Midbrain (tissue), 1 donor: ENCODE measurements around the gene PKP4.

Source experiments
- DNase-seq: peaks from one replicate; lab custom pipeline; 2025; lab: John Stamatoyannopoulos, UW

PKP4 gene

GRCh38 chr2:158496986-158497385 lies 40.2 kb downstream of the PKP4 start:
- DNase-seq: no peak

GRCh38 chr2:158497486-158497885 lies 40.7 kb downstream of the PKP4 start:
- no peak for DNase-seq

- no peak for DNase-seq
These were observed 41.4 kb downstream of the PKP4 start for GRCh38 chr2:158498043-158498748.

GRCh38 chr2:158498749-158499136 lies 42.0 kb downstream of the PKP4 start:
- no peak for DNase-seq

GRCh38 chr2:158499383-158499782 lies 42.6 kb downstream of the PKP4 start:
- DNase-seq: no peak

GRCh38 chr2:158500333-158500732 lies 43.6 kb downstream of the PKP4 start:
- no peak for DNase-seq

GRCh38 chr2:158501301-158501700 lies 44.5 kb downstream of the PKP4 start:
- DNase-seq: peak; percentile 44

GRCh38 chr2:158502974-158503373 lies 46.2 kb downstream of the PKP4 start:
- no peak for DNase-seq

GRCh38 chr2:158504088-158504487 lies 47.3 kb downstream of the PKP4 start:
- no peak for DNase-seq

GRCh38 chr2:158505448-158505934 lies 48.7 kb downstream of the PKP4 start:
- no peak for DNase-seq

GRCh38 chr2:158507141-158507540 lies 50.4 kb downstream of the PKP4 start:
- DNase-seq: no peak

GRCh38 chr2:158507679-158508078 lies 50.9 kb downstream of the PKP4 start:
- no peak for DNase-seq

GRCh38 chr2:158509928-158510797 lies 53.4 kb downstream of the PKP4 start:
- no peak for DNase-seq

- DNase-seq: no peak
These were observed 54.1 kb downstream of the PKP4 start for GRCh38 chr2:158510887-158511286.

GRCh38 chr2:158511706-158512105 lies 55.0 kb downstream of the PKP4 start:
- DNase-seq: no peak

- DNase-seq: no peak
These were observed 55.6 kb downstream of the PKP4 start for GRCh38 chr2:158512323-158512722.

- no peak for DNase-seq
These were observed 57.1 kb downstream of the PKP4 start for GRCh38 chr2:158513841-158514240.

- no peak for DNase-seq
These were observed 61.3 kb downstream of the PKP4 start for GRCh38 chr2:158518084-158518483.

- no peak for DNase-seq
These were observed 62.7 kb downstream of the PKP4 start for GRCh38 chr2:158519481-158519880.

GRCh38 chr2:158529379-158530259 lies 72.9 kb downstream of the PKP4 start:
- no peak for DNase-seq

- no peak for DNase-seq
These were observed 74.1 kb downstream of the PKP4 start for GRCh38 chr2:158530829-158531228.

GRCh38 chr2:158533009-158533408 lies 76.3 kb downstream of the PKP4 start:
- DNase-seq: no peak
